ENCODE measurements around the gene CHCHD1.

- TF ChIP-seq POLR2AphosphoS5 (IDR thresholded peaks at IDR 0.05; ENCODE audit: borderline replicate concordance, low read depth, low read length) (no peak), EZH2 (IDR thresholded peaks at IDR 0.05) (no peak), FOXP2 (optimal IDR thresholded peaks at IDR 0.05; ENCODE audit: control extremely low read depth, extremely low read length, insufficient read depth) (no peak)
Observed at GRCh38 chr10:73765066-73765465, 16.8 kb upstream of the CHCHD1 start.
